ENCODE data around the gene NBL1.
A peak's percentile ranks its signal among the peaks of the same experiment; 100 is the strongest.

The NBL1 gene, protein sequence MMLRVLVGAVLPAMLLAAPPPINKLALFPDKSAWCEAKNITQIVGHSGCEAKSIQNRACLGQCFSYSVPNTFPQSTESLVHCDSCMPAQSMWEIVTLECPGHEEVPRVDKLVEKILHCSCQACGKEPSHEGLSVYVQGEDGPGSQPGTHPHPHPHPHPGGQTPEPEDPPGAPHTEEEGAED

DNA sequence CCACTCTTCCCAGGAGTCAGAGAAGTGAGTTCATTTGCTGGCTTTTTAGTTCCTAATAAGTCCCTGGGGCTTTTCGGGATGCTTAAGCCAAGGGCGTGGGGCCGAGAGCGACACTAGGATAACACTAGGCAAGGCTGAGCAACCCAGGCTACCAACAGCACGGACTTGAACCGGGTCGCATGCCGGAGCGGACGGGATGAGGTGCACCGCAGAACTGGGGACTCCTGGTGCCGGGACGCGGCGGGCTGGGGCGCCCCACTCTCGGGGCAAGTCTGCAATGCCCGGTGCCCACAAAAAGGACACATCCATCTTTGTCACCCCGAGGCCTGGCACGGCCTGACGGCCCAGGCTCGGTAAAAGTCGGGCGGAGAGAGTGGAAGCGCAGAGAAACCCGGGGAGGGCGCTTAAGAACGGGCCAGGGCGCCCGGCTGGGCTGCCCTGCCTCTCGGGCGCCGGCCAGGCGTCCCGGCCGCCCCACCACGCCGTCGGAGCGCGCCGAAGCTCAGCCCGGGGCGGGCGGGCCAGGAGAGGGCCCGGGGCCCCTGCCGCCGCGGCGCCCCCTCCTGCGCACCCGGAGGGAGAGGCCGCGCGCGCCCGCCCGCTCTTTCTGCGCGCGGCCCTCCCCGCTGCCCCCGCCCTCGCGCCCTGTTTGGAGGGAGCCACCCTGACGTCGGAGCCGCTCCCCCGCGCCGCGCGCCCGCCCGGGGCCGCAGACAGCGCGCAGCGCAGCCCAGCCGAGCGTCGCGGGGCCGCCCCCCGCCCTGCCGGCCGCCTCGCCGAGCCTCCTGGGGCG lies at the start of gene NBL1:
TSS of gene NBL1 (plus strand) at position 710 of the 793 bp plus-strand sequence. CDS start 10,720 bp downstream, outside the sequence.
- peak; percentile 80 for DNase-seq (ENCODE audit: low spot score)

DNA sequence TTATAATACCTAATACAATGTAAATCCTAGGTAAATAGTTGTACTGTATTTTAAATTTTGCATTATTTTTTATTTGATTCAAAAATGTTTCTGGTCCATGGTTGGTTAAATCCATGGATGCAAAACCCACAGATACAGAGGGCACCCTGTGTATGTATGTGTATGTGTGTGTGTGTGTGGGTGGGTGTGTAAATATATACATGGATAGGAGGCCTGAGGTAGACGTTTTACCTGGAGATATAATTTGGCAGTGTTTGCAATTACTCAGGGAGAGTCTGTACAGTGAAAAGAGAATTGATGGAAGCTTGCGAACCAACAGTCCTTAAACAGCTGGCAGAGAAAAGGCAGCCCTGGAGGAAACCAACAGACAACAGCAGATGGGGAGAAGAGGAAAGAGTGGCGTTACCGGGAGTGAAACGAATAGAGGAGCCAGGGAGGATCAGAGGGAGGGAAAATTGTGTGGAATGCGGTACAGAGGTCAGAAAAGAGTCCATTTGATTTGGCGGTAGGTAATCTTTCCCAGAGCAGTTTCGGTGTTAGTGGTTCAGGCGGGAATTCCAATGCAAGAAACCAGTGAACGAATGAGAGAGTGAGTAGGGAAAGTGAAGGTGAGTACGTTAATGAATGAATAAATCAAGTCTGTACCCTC lies 47.9 kb upstream of the NBL1 start:
- DNase-seq (ENCODE audit: low spot score), result peak; percentile 47

DNA sequence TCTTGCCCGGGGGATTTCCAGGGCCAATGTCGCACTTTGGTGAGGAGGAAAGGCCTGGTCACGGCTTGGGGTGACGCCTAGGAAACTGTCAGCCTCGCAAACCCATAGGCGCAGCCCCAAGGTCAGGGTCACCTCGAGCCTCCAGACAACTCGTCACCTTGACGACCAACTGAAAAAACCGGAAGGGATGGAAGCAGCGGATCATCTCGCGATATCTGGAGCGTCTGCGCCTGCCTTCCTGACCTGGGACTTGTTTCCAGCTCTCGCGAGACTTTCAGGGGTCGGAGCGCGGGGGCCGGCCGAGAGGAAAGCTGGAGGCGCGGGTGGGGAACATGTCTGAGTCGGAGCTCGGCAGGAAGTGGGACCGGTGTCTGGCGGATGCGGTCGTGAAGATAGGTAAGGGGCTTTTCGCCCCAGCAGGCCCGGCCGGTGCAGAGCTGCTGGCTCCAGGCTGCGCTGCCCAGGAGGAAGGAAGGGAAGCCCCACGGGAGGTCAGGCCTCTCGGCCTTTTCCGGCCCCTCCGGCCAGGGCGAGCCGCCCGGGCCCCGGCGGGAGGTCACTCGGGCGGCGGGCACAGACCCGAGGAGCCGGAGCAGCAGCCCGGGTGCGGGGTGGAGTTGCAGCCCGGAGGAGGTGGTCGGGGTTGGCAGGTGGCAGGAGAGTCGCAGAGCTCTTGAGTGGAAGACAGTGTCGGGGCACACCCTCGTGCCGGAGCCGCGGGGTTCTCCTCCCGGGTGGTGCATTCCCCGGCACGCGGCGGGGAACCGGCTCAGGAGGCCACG lies 47.2 kb upstream of the NBL1 start:
- DNase-seq (ENCODE audit: low spot score), result peak; percentile 96

DNA sequence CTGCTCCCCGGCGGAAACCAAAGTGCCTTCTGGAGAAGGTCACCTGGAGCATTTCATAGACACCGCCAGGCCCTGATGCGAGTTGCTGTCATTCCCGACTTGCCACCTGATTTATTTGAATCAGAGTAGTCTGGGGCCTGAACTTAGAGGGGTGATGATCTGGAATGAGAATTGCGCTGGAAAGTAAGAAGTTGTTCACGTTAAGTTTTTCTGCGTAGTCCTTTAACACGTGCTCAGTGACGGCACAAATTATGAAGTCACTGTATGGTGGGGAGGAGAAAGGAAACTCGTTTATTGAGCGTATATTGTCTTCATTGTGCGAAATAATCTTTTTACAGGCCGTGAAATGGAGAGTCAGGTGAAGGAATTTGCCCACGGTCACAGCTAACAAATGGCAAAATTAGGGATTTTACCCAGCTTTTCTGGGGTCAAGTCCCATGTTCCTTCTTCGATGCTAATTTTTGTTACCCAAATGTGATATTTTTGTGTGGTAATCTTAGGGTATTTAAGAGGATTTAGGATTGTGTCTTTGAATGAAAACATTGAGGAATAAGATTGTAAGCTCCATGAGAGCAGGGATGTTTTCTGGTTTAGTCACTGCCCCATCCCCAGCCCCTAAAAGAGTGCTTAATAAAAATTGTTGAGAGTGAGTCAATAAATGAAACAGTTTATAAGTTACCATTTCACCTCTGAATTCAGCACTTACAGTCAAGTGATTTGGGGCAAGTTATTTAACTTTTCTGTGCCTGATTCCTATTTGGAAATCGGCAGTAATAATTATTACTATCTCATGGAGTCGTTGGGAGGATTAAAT lies 46.4 kb upstream of the NBL1 start:
- no peak for DNase-seq (ENCODE audit: low spot score)

DNA sequence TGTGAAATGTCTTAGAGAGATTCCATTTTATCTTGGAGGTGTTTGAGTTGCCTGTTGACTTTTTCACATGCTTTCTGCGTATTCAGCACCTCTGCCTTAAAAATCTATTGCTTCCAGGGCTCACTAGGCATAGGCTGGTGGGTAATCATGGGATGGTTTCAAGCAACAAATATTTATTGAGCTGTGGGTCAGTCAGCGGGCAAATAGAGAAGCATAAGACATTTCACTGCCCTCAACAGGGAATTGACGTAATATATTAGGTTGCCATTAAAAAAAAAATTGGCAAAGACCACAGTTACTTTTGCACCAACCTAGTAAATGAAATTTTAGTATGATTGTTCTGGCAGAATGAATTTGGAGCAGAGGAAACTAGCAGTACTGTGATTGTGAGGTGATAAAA lies 44.3 kb upstream of the NBL1 start:
- no peak for DNase-seq (ENCODE audit: low spot score)

DNA sequence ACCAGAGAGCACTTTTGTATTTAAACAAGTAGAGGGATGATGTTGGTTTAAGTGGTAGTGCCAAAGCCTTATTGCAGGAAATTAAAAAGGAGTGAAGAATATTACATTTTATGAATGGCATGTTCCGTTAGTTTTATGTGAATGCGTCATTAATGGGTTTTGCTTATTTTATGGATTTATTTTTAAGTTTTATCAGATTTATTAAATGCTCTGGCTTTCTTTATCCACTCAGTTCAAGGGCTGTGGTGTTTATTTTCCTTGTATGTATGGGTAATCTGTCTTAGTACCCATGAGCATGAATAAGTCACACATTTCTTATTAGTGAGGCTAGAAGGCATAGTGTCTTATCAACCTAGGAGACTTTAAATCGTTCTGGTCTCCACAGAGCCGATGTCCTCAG lies 41.6 kb upstream of the NBL1 start:
- DNase-seq (ENCODE audit: low spot score), result no peak

DNA sequence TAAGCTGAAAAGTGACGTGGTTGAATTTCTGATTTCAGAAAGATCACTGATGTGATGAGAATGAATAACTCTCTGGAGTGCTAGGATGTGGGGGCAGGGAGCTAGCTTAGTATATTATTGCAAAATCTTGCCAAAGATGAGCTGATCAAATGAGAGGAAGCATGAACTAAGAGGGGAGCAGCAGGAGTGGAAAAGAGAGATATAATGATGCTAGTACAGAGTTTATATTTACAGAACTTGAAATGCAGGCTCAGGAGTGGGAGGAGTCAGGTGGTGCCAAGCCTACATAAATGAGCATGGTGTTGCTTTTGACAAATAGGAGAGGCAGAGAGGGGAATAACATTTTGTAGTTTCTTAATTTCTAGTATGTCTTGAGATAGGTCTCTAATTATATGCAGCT lies 38.1 kb upstream of the NBL1 start:
- DNase-seq (ENCODE audit: low spot score), result no peak

DNA sequence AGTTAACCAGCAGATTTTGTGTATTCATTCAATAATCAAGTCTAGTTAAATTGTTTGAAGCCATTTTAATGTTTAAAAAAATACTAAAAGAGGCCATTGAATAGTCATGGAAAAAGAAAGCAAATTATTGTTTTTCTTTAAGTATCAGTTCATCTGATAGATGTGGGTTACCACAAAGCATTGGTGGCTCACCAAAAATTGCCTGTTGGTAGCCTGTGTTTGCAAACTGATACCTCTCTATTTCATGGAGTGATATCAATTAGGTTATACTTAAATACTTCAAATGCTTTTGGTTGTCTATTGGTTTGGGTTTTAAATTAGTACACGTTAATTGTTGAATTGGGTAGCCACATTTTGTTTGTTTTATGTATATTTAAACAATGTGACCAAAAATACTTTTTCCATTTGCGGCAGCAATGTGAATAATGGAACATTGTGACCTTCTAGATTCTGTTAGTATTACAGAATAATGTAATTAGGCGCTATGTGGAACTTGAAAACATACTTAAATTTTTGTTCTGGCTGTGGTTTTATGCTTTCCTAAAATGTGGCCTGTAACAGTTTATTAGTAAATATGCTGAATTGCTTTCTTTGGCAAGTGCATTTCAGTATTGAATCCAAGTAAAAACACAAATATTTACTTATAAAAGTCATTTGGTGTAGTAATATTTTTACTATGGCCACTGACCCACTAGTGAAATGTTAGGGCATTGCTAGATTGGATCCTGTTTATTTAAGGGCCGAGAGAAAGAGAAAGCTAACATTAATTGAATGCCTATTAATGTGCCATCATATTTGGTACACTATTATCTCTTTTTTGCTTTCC lies 37.1 kb upstream of the NBL1 start:
- no peak for DNase-seq (ENCODE audit: low spot score)

DNA sequence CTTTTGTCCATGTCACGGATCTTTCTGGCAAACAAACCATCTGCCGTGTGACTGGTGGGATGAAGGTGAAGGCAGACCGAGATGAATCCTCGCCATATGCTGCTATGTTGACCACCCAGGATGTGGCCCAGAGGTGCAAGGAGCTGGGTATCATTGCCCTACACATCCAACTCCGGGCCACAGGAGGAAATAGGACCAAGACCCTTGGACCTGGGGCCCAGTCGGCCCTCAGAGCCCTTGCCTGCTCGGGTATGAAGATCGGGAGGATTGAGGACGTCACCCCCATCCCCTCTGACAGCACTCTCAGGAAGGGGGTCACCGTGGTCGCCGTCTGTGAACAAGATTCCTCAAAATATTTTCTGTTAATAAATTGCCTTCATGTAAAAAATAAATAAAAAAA lies 35.9 kb upstream of the NBL1 start:
- no peak for DNase-seq (ENCODE audit: low spot score)

DNA sequence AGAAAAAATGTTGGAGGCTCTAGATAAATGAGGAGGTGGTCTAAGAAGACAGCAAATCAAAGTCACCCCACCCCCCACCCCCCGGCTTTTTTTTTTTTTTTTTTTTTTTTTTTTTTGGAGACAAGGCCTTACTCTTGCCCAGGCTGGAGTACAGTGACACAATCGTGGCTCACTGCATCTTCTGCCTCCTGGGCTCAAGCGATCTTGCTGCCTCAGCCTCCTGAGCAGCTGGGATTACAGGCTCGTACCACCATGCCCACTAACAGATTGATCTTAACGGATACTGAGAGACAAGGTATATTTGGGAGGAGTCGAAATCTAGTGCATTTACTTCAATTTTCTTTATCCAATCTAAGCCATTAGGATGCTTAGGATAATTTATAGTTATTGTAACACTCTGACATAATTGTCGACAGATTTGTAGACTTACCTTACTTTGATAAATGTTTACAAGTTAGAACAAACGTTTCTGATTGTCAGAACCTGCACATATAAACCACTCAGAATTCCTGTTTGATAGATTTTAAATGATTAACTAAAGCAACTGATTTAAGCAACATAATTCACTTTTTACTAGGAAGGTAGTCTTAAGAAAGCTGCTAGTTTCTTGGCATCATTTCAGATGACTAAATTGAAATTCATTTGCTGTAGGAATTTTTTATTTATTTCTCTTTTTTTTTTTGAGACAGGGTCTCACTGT lies 33.7 kb upstream of the NBL1 start:
- DNase-seq (ENCODE audit: low spot score), result no peak

DNA sequence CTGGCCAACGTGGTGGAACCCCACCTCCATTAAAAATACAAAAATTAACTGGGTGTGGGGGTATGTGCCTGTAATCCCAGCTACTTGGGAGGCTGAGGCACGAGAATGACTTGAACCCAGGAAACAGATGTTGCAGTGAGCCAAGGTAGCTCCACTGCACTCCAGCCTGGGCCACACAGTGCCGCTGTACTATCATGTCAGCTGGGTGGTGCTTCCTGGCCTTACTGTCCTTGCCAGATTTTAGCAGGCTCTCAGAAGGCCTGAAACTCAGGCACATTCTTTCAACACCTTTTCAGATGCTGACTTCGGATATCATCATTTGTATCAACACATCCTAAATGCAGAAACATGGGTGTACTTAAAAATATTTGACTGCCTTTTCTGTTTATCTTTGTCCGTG lies 31.6 kb upstream of the NBL1 start:
- DNase-seq (ENCODE audit: low spot score), result no peak

DNA sequence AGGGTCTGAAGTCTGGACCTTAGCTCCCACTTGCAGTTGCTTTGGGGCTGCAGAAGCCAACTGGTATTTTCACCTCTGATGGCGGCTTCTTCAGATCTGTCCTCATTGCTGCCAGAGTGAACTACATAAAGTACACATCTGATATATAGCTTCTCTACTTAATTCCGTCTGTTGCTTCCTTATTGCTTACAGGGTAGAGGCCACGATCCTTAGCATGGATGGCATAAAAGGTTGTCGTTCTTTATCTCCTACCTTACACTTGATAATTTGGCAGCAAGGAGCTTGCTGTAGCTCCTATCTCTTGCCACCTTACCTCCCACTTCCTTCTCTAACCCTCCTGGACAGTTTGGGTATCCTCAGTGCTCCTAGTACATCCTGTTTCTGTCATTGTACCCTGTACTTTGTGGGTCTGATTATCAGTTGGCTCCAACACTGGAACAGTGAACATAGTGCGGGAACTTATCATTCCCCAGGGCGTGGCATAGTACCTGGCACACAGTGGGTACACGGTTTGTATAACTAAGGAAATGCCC lies 30.9 kb upstream of the NBL1 start:
- no peak for DNase-seq (ENCODE audit: low spot score)

DNA sequence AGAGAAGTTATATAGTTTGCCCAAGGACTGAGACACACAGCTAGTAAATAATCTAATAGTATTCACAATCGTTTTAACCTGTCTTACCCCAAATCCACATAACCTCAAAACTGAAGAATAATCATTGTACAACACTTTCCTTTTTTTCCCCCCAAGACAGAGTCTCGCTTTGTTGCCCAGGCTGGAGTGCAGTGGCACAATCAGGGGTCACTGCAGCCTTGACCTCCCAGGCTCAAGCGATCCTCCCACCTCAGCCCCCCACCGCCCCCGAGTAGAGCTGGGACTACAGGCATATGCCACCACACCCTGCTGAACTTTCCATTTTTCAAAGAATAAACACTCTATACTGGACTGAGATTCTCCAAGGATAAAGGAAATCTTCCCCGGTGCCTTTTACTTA lies 28.7 kb upstream of the NBL1 start:
- DNase-seq (ENCODE audit: low spot score), result no peak

DNA sequence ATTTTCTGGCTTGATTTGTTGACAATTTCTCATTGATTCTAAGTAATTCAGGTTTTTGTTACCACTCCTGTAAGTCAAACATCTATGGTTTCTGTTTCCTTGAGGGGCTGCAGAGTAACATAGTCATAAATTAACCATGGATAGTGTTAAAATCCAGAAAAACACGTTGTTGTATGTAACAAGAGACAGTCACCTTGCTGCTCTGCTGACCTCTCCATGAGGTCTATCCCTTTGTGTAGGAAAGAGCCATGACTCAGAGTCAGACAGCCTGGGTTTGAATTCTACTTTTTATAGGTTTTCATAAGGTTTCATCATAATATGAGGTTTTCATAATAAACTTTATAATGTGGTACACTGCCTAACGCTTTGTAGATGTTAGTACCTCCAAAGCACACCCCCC lies 27.6 kb upstream of the NBL1 start:
- no peak for DNase-seq (ENCODE audit: low spot score)

DNA sequence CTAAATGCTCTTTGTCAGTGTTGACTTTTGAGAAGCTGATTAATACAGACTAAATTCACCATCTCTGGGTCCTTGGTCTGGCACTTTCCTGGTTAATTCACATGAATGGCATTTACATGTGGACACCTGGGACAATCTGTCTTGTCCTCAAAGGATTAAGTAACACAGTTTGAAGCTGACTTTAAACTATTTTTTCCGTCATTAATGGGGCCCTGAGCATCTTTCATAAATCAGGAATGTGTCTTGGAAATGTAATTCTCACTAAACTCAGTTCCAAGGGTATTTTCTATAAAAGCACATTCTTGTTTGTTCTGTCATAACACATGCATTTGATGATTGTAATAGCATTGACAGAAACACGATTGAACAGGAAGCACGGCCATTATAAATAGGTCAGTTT lies 26.7 kb upstream of the NBL1 start:
- DNase-seq (ENCODE audit: low spot score), result no peak

DNA sequence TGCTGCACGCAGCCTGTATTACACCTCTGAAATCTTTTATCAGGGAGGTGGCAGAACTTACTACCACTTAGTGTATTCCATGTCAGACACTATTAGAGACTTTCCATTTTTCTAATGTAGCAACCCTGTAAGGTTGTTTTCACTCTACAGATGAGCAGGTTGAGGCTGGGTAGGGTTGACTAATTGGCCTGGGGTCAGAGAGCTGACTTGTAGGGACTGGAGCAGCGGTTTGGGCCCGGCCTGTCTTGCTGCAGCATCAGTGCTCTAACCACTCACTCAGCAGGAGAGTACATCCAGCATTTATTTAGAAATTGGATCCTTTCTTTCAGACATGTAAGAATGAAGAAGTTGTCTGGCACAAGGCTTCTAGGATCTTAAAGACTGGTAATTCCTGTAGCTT lies 25.7 kb upstream of the NBL1 start:
- no peak for DNase-seq (ENCODE audit: low spot score)

DNA sequence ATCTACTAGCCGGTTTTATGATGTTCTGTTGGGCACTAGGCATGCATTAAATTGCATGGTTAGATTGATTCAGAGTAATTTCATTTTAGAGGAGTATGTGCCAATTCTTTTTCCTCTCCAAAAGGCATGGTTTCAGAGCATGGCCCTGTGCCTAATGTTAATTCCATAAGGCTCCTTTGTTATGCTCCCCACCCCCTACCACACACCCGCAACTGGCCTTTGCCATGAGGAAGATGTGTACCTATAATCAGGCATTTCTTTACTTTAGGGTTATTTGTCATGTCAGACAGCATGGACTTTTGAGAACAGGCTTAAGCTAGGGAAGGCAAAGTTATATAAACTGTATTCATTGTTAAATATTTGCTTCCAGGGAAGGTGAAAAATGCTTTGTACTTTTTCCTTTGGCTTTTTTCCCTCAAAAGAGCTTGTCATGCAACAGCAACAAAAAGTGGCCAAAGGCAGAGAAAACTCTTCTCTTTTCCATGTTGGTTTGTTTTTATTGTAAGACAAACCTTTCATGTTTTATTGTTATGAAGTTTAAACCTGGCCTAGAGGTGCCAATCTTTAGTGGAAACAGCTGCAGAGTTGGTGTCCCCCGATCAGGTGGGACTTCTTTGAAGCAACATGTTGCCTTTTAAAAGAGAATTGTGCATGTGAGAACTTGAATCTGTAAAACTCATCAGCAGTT lies 24.3 kb upstream of the NBL1 start:
- DNase-seq (ENCODE audit: low spot score), result no peak

DNA sequence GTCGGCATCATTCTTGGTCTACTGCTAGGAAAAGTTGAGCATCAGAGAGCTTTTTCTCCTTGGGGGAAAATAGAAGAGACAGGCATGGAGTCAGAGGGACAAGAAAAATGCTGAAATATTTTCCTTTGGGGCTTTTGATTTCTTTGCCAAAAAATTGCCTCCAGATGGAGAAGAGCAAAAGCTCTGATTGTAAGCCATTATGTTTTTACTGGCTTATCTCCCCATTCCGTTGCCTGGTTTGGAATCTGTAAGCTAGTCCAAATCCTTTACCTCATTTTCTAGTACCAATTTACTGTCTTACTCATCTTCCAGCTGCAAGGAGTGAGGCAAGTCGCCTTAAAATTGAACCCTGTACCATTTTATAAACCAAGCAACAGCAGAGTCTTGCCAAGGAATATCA lies 23.3 kb upstream of the NBL1 start:
- no peak for DNase-seq (ENCODE audit: low spot score)

DNA sequence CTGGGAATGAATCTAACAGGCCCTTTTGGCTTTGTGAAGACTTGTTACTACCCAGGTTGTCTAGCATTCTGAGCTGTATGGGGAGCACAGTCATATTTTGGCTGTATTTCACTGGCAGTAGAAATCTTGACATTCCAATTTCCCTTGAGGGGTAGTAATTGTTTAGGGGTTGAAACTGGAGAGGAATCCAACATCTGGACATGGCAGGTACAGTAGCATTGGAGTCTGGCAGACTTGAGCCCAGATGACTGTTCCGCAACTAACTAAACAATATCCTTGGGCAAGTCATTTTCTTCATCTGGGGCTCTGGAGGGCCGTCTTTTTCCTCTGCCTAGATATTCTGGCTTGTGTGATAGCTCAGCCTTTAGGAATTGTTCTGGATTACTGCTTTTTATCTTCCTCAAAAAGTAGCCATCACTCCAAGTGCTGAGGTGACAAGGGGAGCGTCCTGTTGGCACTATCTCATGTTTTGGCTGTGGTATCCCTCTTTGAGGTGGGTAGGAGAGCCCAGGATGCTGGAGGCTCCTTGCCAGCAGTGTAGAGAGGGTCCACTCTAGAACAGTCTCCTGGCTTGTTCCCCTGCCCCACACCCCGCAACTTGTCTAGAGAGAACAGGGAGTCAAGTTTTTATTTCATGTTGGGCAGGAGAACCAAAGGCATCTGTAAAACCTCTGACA lies 22.7 kb upstream of the NBL1 start:
- DNase-seq (ENCODE audit: low spot score), result no peak

Measured in D341Med (cell line).